ENCODE measurements around the gene ACTN1. TPM values are rescaled to one million over a fixed set of nuclear protein-coding genes. Genes with fewer than 3 reads are reported as not detected.

ACTN1 gene
- total RNA-seq, 1 experiment from 2014 or later: 212 TPM

DNA sequence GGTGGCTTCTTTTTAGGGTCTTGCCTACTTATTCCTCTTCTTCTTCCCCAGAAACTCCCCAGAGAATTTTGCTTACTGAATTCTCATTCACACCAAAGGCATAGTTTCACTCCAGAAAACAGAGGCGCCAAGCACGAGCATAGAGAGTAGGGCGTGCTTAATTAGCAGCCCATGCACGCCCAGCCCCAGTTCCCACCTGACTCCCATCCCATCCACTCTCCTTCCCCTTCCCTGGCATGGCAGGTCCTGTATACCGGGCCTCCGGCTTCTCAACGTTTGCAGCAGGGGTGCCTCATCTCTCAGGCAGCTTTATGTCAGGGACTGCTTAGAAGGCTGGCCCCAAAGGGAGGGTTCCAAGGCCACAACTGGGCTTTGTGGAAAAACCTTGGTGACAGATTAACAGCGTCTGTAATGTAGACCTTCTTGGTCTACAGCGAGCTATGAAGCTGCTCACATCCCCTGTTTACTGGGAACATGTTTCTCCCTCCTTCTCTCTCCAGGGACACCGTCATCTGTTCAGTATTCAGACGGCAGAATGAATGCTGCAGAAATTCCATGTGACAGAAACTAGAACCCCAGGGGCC is 62.7 kb downstream of the ACTN1 start:
- Histone ChIP-seq H3K27ac (ENCODE audit: low read length) (no peak overlapping the region), H3K27me3 (ENCODE audit: control insufficient read depth, insufficient read depth, low read length) (no peaks in the 10 kb centered on the region), H3K36me3 (ENCODE audit: control insufficient read depth, insufficient read depth, low read length) (peaks cover under 1% of the 10 kb centered on the region; the same call in 1 of the 2 replicates), H3K4me3 (ENCODE audit: low read depth in 2 of 2, low read length in 2 of 2) (no peak overlapping the region), H3K4me1 (ENCODE audit: control insufficient read depth, insufficient read depth, low read length) (no peaks in the 10 kb centered on the region), H3K9me3 (ENCODE audit: control insufficient read depth, insufficient read depth, low read depth, low read length) (no peaks in the 10 kb centered on the region)
- ChIA-PET POLR2A (no interaction called here), CTCF (no interaction called here)
- intact Hi-C loops (cut with micrococcal nuclease; ENCODE audit: unreplicated experiment): no loop called here
- in situ Hi-C loops (cut with HindIII; ENCODE audit: low pct_unique_long_range_greater_than_20kb, low sequenced_read_pairs): no loop called here
- no TSS peak for BruUV-seq (replicated peaks)
- TF ChIP-seq TCF7L2 (IDR thresholded peaks at IDR 0.05; ENCODE audit: low read depth, low read length): no peak
- TF ChIP-seq SIN3A (IDR thresholded peaks at IDR 0.05; ENCODE audit: borderline replicate concordance, insufficient read depth, low read depth, low read length): no peak
- TF ChIP-seq, protein P1, sequence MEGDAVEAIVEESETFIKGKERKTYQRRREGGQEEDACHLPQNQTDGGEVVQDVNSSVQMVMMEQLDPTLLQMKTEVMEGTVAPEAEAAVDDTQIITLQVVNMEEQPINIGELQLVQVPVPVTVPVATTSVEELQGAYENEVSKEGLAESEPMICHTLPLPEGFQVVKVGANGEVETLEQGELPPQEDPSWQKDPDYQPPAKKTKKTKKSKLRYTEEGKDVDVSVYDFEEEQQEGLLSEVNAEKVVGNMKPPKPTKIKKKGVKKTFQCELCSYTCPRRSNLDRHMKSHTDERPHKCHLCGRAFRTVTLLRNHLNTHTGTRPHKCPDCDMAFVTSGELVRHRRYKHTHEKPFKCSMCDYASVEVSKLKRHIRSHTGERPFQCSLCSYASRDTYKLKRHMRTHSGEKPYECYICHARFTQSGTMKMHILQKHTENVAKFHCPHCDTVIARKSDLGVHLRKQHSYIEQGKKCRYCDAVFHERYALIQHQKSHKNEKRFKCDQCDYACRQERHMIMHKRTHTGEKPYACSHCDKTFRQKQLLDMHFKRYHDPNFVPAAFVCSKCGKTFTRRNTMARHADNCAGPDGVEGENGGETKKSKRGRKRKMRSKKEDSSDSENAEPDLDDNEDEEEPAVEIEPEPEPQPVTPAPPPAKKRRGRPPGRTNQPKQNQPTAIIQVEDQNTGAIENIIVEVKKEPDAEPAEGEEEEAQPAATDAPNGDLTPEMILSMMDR (IDR thresholded peaks at IDR 0.05): no peak
- TF ChIP-seq POLR2AphosphoS5 (IDR thresholded peaks at IDR 0.05; ENCODE audit: low read depth, low read length): no peak
- TF ChIP-seq, protein P2, sequence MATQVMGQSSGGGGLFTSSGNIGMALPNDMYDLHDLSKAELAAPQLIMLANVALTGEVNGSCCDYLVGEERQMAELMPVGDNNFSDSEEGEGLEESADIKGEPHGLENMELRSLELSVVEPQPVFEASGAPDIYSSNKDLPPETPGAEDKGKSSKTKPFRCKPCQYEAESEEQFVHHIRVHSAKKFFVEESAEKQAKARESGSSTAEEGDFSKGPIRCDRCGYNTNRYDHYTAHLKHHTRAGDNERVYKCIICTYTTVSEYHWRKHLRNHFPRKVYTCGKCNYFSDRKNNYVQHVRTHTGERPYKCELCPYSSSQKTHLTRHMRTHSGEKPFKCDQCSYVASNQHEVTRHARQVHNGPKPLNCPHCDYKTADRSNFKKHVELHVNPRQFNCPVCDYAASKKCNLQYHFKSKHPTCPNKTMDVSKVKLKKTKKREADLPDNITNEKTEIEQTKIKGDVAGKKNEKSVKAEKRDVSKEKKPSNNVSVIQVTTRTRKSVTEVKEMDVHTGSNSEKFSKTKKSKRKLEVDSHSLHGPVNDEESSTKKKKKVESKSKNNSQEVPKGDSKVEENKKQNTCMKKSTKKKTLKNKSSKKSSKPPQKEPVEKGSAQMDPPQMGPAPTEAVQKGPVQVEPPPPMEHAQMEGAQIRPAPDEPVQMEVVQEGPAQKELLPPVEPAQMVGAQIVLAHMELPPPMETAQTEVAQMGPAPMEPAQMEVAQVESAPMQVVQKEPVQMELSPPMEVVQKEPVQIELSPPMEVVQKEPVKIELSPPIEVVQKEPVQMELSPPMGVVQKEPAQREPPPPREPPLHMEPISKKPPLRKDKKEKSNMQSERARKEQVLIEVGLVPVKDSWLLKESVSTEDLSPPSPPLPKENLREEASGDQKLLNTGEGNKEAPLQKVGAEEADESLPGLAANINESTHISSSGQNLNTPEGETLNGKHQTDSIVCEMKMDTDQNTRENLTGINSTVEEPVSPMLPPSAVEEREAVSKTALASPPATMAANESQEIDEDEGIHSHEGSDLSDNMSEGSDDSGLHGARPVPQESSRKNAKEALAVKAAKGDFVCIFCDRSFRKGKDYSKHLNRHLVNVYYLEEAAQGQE (IDR thresholded peaks at IDR 0.05; ENCODE audit: insufficient read depth in 1 of 2, low read depth in 2 of 2, low read length in 1 of 2): no peak
- DNase-seq (ENCODE audit: low read depth, low spot score) (no peak), ATAC-seq (no peak)

GRCh38 chr14:68913516-68913915 is 65.6 kb downstream of the ACTN1 start:
- CTCF ChIA-PET: no interaction called here
- Histone ChIP-seq H3K9me3 (ENCODE audit: control insufficient read depth, insufficient read depth, low read depth, low read length) (no peaks in the 10 kb centered on the region), H3K27me3 (ENCODE audit: control insufficient read depth, insufficient read depth, low read length) (no peaks in the 10 kb centered on the region), H3K36me3 (ENCODE audit: control insufficient read depth, insufficient read depth, low read length) (peaks cover 11% of the 10 kb centered on the region), H3K27ac (ENCODE audit: low read length) (no peak overlapping the region), H3K4me1 (ENCODE audit: control insufficient read depth, insufficient read depth, low read length) (no peaks in the 10 kb centered on the region), H3K4me3 (ENCODE audit: low read depth in 2 of 2, low read length in 2 of 2) (no peak overlapping the region)
- intact Hi-C loops (cut with micrococcal nuclease; ENCODE audit: unreplicated experiment) (loop anchor here (5.0 kb wide), 1 partner anchor 184 kb away; no protein-coding TSS in a partner anchor), in situ Hi-C loops (cut with HindIII; ENCODE audit: low pct_unique_long_range_greater_than_20kb, low sequenced_read_pairs) (no loop called here)
- ATAC-seq: no peak
- no TSS peak for BruUV-seq (replicated peaks)
- DNase-seq (ENCODE audit: low read depth, low spot score): no peak
- POLR2A ChIA-PET: no interaction called here
- TF ChIP-seq POLR2AphosphoS5 (IDR thresholded peaks at IDR 0.05; ENCODE audit: low read depth, low read length): no peak
- no peak for TF ChIP-seq SIN3A (IDR thresholded peaks at IDR 0.05; ENCODE audit: borderline replicate concordance, insufficient read depth, low read depth, low read length)
- no peak for TF ChIP-seq TCF7L2 (IDR thresholded peaks at IDR 0.05; ENCODE audit: low read depth, low read length)
- TF ChIP-seq, protein P2 (IDR thresholded peaks at IDR 0.05; ENCODE audit: insufficient read depth in 1 of 2, low read depth in 2 of 2, low read length in 1 of 2): no peak
- TF ChIP-seq, protein P1 (IDR thresholded peaks at IDR 0.05): no peak
